Measurements from ENCODE around the gene SMAD2.

DNA sequence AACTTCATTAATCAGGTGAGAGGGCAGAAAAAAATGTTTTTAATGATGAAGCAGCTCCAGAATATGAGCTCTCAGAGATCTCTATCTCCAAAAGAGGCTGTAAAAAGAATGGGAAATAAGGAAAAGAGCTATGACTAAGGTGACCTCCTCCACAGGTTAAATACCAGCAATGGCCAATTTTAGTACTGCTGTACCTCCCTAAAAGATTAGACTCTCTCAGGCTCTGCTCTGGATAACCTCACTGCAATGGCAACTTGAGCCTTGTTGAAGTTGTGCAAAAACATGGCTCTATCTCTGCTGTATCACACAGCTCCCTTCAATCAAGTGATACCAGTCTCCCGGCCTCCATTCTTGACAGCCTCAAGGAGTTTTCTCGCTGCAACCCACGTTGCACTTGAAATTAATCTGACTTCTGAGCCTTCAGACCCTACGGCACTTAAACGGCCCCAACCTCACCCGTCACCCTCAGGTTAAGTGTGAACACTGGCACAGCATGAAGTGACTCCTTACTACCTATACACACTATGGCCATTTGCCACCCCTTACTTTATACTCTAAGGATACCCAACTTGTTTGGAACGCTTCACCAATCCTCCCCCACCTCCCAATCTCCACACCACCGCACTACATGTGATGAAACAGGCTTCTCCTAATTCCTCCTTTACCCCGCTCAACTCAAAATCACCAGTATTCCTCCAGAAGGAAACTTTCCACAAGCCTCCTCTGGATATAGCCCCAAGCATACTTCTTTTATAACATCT, 36.3 kb downstream of the SMAD2 start:
- TF ChIP-seq EZH2phosphoT487 (IDR thresholded peaks at IDR 0.05; ENCODE audit: low read depth): no peak
- TF ChIP-seq, protein P1, sequence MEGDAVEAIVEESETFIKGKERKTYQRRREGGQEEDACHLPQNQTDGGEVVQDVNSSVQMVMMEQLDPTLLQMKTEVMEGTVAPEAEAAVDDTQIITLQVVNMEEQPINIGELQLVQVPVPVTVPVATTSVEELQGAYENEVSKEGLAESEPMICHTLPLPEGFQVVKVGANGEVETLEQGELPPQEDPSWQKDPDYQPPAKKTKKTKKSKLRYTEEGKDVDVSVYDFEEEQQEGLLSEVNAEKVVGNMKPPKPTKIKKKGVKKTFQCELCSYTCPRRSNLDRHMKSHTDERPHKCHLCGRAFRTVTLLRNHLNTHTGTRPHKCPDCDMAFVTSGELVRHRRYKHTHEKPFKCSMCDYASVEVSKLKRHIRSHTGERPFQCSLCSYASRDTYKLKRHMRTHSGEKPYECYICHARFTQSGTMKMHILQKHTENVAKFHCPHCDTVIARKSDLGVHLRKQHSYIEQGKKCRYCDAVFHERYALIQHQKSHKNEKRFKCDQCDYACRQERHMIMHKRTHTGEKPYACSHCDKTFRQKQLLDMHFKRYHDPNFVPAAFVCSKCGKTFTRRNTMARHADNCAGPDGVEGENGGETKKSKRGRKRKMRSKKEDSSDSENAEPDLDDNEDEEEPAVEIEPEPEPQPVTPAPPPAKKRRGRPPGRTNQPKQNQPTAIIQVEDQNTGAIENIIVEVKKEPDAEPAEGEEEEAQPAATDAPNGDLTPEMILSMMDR (IDR thresholded peaks at IDR 0.05; ENCODE audit: low read depth, low read length): no peak
